ENCODE measurements around the gene KIAA0825.

DNA sequence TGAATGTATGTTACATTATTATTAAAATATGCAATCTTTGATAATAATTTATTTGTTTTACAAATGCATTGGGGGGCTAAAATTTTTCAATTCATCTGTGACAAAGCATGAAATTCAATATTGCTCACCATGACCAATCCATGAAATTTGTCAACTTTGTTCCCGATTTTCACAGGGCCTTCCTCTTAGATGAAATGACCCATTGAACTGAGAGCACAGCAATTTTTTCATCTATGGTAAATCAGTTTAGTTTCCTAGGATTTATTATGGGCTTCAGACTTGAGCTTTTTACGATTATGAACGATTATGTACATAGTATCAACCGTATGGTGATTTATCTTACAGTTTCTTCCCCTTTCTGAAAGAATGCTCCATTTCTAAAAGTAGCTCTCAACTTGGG is 157.3 kb downstream of the KIAA0825 start:
- TF ChIP-seq, protein P1, sequence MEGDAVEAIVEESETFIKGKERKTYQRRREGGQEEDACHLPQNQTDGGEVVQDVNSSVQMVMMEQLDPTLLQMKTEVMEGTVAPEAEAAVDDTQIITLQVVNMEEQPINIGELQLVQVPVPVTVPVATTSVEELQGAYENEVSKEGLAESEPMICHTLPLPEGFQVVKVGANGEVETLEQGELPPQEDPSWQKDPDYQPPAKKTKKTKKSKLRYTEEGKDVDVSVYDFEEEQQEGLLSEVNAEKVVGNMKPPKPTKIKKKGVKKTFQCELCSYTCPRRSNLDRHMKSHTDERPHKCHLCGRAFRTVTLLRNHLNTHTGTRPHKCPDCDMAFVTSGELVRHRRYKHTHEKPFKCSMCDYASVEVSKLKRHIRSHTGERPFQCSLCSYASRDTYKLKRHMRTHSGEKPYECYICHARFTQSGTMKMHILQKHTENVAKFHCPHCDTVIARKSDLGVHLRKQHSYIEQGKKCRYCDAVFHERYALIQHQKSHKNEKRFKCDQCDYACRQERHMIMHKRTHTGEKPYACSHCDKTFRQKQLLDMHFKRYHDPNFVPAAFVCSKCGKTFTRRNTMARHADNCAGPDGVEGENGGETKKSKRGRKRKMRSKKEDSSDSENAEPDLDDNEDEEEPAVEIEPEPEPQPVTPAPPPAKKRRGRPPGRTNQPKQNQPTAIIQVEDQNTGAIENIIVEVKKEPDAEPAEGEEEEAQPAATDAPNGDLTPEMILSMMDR (IDR thresholded peaks at IDR 0.05): no peak
- no peak for TF ChIP-seq POLR2A (IDR thresholded peaks at IDR 0.05)

Measured in Peyer's patch (tissue), 4 donors.